GM19239 (cell line): ENCODE data around the gene MARCKSL1.
"Not testable (repeated sequence)": the region's sequence is repeated elsewhere in the genome, so short reads cannot be mapped to it uniquely, and the experiment has no call there.

Experiments
- DNase-seq: peaks from one replicate; pipeline ENCODE4 v3.0.0; 2011; ENCODE audit warnings: low spot score; ENCODE audit not compliant: insufficient read length
- FAIRE-seq: peaks from 2 replicates; lab custom pipeline; 2011; peaks lifted over from hg19 to GRCh38; lab: Jason Lieb, UNC

MARCKSL1 gene, protein sequence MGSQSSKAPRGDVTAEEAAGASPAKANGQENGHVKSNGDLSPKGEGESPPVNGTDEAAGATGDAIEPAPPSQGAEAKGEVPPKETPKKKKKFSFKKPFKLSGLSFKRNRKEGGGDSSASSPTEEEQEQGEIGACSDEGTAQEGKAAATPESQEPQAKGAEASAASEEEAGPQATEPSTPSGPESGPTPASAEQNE

DNA sequence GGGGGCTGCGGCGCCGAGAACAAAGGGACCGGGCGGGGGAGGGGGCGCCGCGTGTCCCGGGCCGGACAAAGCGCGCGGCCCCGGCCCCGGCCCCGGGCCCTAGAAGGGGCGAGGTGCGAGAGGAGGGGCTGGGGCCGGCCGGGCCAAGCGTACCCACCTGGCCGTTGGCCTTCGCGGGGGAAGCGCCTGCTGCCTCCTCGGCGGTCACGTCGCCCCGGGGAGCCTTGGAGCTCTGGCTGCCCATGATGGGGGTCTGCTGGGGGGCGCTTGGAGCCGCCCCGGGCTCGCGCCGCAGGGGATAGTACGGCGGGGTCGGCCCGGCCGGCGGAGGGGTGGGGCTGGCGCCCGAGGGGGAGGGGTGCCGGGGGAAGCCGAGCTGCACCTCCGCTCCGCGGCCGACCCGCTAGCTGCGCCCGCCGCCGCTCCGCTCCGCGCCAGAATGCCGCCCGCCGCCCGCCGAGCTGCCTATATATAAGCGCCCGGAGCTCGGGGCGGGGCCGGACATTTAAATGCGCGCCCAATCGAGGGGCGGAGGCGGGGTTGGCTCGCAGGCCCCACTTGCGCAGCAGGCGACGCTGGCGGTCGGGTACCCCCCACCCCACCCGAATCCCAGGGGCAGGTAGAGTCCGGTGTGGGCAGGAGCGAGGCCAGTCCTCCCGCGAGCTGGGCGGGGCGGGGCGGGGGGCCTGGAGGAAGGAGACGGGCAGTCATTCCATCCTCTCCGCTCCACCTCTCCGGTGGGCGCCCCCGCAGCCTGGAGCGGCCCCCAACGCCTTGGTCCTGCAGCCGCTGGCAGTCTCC, at the start of gene MARCKSL1:
Gene MARCKSL1 (minus strand): TSS at position 444 of the 801 bp plus-strand sequence. CDS start 200 bp downstream, at position 244.
- DNase-seq = peak; percentile 65

DNA sequence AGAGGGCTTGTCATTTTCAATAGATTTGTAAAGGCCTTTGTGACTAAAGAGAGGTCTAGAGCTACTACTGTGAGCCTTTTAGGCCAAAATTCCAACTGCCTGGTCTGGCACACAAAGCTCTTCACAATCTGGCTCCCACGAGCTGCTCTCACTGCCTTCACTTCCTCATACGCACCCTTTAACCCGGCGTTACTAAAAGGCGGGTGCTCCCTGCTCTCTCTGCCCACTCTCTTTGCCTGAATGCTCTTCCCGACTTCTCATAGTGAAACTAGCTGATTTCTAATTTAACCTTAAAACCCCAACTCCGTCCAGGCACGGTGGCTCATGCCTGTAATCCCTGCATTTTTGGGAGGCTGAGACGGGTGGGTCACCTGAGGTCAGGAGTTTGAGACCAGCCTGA, 44.0 kb upstream of the MARCKSL1 start:
- no peak for DNase-seq
- no peak for FAIRE-seq

More for the DNA sequence above, at the start of gene MARCKSL1:
- no peak for FAIRE-seq

DNA sequence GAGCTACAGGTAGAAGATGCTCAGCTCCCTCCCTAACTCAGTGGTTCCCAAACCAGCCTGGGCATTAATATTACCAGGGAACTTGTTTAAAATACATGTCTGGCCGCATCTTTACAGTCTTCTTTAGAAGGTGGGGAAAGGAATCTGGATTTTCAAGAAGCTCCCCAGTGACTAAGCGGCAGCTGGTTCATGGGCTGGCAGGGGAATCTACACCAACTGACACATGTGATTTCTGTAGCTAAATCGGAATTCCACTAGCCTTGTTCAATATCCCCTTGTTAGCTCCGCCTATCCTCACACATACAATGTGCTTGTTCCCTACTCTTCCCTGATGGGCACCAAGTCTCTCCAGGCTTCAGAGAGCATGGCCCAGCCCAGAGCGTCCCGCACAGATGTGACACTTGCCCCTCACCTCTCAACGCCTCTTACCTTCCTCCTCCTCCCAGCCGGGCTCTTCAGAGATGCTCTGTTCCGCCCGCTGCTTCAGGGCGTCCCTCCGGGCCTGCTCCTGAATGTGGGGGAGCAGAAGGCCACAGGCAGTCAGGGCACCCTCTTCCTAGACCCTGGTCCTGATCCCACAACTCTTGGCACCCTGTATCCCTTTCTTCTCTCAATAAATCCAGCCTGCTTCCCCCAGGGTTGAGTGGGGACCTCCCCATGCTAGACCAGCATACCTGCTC, 41.6 kb upstream of the MARCKSL1 start:
- DNase-seq (no peak), FAIRE-seq (no peak)

DNA sequence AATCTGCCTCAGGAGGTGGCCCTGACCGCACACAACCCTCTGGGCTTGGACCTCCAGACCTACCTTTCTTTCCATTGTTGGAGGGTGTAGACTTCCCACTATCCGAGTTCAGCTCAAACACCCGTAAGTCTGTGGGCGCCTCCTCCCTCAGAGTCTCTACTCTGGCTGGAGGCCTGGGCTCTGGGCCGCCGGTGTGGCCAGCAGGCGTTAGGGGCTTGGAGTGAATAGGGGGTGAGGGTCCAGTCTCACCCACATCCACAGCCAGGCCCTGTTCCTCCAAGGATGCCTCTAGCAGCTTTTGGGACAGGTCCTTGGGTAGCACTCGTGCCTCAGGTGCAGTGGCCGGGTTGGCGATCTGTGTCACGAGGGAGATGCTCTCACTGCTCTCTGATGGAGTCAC, 40.2 kb upstream of the MARCKSL1 start:
- FAIRE-seq (no peak), DNase-seq (no peak)

DNA sequence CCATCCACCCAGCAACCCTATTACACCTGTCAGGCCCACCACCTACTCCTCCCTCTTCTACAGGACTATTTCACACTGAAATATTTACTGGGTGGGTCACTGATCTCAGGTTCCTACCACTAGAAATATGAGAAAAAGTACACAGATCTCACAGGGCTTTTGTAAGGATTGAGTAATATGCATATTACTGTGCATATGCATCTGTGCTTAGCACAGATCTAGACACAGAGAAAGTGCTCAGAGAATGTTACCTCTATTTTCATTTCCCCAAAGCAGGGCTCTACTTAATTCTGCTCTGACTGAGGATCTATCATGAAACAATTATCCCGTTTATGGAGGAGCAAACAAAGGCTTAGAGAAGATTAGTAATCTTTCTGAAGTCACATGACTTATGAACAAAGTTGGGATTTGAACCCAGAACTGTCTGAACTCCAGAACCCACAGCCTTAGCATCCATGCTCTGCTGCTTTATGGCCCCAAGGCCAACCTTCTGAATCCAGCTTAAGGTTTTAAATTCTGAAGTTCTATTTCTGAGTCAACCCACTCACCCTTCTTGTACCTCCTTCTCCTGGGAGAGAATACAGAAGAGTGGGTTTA, 38.1 kb upstream of the MARCKSL1 start:
- no peak for DNase-seq
- FAIRE-seq = no peak

DNA sequence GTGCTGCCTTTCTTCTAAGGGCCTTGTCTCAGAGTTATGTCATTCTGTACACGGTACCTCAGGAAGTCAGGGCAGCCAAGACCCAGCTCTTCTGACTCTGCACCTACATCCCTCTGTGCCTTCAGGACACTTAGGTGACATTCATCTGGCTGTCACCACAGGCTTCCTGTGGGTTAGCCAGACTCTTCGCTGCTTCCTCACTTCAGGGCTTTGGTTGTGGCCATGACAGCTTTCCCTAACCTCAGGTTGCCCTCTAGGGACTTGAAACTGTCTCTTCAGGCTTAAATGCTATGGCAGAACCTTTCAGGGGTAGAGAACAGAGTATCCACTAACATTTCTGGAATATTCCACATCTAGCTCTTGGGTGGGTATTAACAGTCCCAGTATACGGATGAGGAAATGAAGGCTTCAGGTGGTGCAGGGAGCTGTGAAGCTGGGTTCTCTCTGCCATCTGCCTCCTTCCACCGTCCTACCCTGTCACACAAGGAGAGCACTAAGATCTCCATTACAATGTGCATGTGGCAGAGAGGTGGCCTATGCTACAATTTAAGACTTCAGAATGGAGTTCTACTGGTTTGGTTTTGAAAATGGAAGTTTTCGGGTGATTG, 36.2 kb upstream of the MARCKSL1 start:
- DNase-seq = no peak
- peak; percentile 73 for FAIRE-seq

DNA sequence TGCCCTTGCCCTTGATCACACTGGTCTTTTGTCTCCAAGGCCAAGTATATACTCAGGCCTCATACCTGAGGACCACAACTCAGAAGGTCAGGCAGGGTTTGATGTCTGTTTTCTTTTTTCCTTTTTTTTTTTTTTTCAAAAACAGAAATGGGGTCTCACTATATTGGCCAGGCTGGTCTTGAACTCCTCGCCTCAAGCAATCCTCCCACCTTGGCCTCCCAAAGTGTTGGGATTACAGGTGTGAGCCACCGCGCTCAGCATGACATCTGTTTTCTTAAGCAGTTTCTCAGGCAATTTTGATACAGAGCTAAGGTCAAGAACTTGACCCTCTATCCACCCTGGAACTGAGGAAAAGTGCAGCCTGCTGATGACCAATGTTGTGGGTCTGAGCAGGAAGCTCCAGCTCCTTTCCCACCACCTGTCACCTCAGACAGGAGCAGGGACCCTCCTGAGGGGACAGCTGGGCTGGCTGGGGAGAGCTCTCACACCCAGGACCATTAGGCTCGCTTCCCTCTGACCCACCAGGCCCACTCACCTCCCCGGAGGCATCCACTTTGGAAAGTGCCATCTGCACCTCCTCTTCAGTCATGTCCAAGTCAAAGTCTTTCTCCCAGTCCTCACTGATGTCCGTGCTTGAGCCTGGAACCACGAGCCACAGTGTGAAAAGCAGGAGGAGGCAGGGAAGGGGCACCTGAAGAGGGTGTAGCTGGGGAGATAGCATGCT, 32.0 kb upstream of the MARCKSL1 start:
- DNase-seq (no peak), FAIRE-seq (no peak)

DNA sequence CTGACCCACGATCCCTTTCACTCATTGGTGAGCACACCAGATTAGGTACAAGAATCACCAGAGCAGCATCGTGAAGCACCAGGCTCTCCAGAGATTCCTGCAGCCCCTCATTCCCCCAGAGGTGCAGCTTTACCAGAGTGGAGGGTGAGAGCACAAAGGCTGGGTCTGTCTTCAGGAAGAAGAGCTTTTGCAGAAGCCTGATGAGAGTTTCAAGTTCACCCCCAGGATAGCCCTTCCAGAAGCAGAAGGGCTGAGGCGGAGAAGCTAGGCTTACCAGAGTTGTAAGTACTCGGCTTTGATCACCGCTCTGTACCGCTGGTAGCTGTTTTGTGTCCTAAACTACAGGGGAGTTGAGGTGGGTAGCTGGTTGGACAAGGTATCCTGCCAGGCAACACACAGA, 29.4 kb upstream of the MARCKSL1 start:
- FAIRE-seq = no peak

DNA sequence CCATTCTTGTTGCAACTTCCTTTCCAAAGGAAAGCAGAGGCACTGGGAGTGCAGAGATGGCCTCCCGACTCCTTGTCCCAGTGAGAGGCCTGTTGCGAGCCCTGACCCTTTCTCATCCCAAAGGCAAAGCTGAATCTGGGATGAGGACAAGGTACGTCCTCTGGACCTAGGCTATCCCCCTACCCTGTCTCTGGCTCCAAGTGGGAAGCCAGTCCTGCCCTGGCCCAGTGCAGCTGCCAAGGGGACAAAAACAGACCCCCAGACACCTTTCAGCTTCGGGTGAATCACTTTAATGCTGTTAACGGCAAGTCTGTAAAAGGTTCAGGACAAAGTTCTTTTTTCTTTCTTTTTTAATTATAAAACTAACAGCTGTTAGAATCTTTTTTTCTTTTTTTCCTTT, 28.8 kb upstream of the MARCKSL1 start:
- FAIRE-seq (no peak), DNase-seq (no peak)

More for the DNA sequence above, 29.4 kb upstream of the MARCKSL1 start:
- no peak for DNase-seq

DNA sequence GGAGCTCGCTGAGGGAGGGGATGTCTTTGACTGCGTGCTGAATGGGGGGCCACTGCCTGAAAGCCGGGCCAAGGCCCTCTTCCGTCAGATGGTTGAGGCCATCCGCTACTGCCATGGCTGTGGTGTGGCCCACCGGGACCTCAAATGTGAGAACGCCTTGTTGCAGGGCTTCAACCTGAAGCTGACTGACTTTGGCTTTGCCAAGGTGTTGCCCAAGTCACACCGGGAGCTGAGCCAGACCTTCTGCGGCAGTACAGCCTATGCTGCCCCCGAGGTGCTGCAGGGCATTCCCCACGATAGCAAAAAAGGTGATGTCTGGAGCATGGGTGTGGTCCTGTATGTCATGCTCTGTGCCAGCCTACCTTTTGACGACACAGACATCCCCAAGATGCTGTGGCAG, 27.7 kb upstream of the MARCKSL1 start:
- DNase-seq = no peak
- no peak for FAIRE-seq

DNA sequence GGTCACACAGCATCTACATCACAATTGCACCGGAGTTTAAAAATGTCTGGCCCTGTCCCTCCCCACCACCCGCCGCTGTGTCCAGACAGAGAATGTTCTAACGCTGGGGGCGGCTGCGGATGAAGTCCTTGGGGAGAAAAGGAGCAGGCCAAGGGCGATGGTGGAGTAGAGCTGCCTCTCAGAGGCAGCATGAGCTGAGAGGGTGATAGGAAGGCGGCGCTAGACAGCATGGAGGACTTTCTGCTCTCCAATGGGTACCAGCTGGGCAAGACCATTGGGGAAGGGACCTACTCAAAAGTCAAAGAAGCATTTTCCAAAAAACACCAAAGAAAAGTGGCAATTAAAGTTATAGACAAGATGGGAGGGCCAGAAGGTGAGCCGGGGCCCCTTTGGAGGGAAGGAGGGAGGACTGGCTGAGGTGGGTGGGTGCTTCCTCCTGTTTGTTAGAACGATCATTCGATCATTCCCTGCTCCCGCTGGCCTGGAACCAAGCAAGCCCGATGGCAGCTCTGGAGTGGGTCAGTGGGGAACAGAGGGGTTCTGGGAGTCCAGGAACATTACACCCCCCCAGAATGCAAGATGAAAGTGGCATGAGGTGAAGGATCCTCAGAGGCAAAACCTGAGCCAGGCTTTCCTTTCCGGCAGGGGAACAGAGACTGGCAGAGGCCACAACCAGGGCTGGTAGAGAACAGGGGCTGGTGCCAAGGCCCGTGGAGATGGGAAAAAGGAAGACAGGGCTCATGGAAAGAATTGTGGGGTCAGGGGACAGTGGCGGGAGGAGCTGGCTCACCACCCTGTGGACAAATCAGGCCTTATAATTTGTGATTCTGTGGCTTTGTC, 26.7 kb upstream of the MARCKSL1 start, which contains the start of the genes FAM229A and TSSK3:
Gene FAM229A (minus strand): TSS at position 12 of the 840 bp plus-strand sequence. CDS start 394 bp downstream, outside the sequence.
Gene TSSK3 (plus strand): TSS at position 66 of the 840 bp plus-strand sequence. CDS start 163 bp downstream, at position 229.
- DNase-seq (no peak), FAIRE-seq (no peak)

DNA sequence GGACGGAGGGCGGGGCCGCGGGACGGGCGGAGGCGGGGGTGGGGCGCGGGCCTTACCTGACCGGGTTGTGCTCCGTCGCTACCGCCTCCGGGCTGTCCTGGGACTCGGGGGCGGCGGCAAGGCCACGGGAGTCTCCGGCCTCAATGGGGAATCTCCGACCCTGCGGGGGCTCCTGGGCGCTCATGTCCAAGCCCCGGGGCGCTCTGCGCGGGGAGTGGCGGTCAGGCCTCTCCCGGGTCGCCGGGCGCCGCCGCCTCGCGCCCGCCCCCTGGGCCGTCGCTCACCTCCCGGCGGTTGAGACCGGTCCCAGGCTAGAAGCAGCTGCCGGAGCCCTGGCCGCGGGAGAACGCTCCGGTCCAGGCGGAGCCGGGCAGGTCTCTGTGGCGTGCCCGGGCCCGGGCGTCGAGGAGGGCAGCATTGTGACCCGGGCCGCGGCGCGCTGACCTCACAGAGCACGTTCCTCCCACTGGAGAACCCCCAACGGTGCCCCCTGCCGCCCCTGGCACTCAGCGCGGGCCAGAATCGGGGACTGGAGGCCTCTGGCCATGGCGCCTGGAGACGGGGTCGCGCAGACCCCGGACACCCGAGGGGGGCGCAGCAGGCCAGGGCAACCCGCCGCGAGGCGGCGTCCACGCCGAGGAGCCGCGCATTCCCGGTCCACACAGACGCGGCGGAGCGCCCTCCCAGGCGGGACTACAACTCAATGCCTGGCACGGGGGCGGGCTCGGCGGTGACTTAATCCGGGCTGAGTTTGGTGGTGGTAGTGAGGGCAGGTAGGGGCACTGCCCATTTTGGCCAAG, 25.8 kb upstream of the MARCKSL1 start:
- DNase-seq (no peak), FAIRE-seq (no peak)

DNA sequence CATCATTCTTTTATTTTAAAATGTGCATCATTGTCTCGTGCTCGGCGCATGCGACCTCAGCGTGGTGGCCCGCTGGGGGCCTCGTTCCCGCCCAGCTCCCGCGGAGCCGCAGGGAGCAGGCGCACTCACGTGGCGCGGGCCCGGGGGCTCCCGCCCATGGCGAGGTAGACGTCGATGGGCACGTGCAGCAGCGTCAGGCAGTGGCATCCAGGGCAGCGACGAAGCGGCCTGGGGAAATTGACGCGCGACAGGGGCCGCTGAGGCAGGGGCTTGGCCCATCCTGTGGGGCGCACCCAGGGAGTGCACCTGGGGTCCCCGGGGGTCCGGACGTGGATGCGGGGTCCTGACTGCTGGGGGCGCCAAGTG, 25.3 kb upstream of the MARCKSL1 start:
- DNase-seq (no peak), FAIRE-seq (no peak)

DNA sequence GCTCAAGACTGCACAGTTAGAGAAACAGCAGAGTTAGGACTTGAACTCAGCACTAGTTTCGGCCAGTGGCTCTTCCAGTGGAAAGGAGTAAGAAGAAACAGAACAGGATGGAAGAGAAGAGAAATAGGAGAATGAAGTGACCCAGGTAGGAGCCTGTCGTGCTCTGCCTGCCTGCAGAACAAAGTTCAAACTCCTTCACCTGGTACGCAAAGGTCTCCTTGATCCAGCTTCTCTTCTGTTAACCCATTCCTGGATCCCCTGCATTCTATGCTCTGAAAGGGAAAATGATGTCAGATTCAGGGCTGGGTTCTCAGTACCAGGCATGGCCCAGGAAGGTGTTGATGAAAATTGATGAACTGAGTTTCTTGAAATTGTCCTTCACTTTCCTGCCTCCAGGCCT, 22.4 kb upstream of the MARCKSL1 start:
- DNase-seq = no peak
- FAIRE-seq = peak; percentile 14

DNA sequence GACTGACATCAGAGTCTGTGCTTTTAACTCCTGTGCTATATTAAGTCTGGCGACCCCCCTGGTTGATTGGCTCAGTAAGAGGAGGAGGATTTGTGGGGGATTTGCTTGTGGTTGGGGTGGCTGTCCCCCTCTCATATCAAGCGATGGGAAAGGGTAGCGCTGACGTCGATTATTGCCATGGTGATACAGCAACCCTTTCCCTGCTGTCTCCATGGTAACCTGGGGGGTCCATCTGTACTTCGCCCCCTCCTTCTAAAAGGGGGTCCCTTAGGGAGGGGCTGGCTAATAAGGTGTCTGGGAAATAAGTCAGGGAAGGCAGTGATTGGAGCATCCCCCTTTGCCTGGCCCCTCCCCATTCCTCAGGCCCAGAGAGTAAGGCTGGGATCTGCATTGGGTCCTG, 21.6 kb upstream of the MARCKSL1 start:
- DNase-seq (no peak), FAIRE-seq (no peak)

DNA sequence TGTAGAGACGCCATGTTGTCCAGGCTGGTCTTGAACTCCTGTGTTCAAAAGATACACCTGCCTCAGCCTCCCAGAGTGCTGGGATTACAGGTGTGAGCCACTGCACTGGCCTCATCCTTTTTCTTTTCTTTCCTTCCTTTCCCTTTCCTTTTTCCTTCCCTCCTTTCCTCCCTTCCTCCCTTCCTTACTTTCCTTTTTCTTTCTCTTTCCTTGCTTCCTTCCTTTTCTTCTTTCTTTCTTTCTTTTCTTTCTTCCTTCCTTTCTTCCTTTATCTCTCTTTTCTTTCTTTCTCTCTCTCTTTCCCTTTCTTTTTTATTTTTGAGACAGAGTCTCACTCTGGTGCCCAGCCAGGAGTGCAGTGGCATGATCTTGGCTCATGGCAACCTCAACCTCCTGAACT, 20.4 kb upstream of the MARCKSL1 start:
- DNase-seq (no peak), FAIRE-seq (no peak)

DNA sequence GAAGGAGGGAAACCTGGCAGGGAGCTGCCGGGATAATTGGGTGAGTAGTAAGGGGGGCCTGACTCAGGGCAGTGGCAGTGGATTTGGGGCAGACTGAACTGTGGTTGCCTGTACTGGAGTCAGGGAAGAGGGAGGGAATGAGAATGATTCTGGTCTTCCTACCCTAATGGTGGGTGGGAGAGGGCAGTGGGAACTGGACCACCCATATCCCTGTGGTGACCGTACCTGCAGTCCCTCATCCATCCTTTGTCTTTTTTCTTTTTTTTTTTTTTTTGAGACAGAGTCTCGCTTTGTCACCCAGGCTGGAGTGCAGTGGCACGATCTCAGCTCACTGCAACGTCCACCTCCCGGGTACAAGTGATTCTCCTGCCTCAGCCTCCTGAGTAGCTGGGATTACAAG, 19.7 kb upstream of the MARCKSL1 start:
- not testable (repeated sequence) for FAIRE-seq, DNase-seq
